IMR-90 (cell line): ENCODE results near the gene TSSC4. TPM values are rescaled to one million over a fixed set of nuclear protein-coding genes. Genes with fewer than 3 reads are reported as not detected.

Experiments
- ATAC-seq: fragments of 200-7000 bp; cut with Tn5 transposase; 2 replicates; pipeline ENCODE4 v1.9.1; 2020; ENCODE audit warnings: low read depth, mild to moderate bottlenecking, moderate library complexity
- BruUV-seq: library from RNA; stranded (reverse); fragments of 400-500 nt; replicated peaks from 2 replicates; lab custom pipeline; 2021; lab: Mats Ljungman, UMichigan
- CTCF ChIA-PET: fragments of 300-600 bp; formaldehyde crosslinking; extraction: SDS; loops from one replicate; lab custom pipeline; 2021; ENCODE audit warnings: antibody characterized with exemption; lab: Yijun Ruan, JAX
- POLR2A ChIA-PET: fragments of 300-600 bp; sonication (Branson Sonifier 250); formaldehyde crosslinking; loops from one replicate; lab custom pipeline; 2022; ENCODE audit warnings: antibody characterized with exemption; ENCODE audit not compliant: unreplicated experiment; lab: Charles Lee
- DNase-seq: peaks from one replicate; pipeline ENCODE4 v3.0.0; 2013
- H2AFZ ChIP-seq: replicated peaks from 2 replicates; pipeline ENCODE3; 2013; ENCODE audit warnings: low read length, mild to moderate bottlenecking; ENCODE audit not compliant: poor library complexity
- H2AK5ac ChIP-seq: 2 replicates; pipeline ENCODE4 v1.6.1; 2013; ENCODE audit warnings: low read depth, low read length, inconsistent platforms
- H2AK9ac ChIP-seq: replicated peaks from 2 replicates; pipeline ENCODE3; 2013; ENCODE audit warnings: mild to moderate bottlenecking, low read depth, low read length, moderate library complexity; ENCODE audit not compliant: poor library complexity
- H2BK120ac ChIP-seq: 2 replicates; pipeline ENCODE4 v1.6.1; 2013; ENCODE audit warnings: low read depth, low read length, inconsistent platforms
- H2BK15ac ChIP-seq: 3 replicates; pipeline ENCODE4 v1.6.1; 2013; ENCODE audit warnings: low read depth, low read length, inconsistent platforms
- H2BK20ac ChIP-seq: 2 replicates; pipeline ENCODE4 v1.6.1; 2013; ENCODE audit warnings: low read depth, mild to moderate bottlenecking, inconsistent platforms, low read length, moderate library complexity
- H2BK5ac ChIP-seq: 2 replicates; pipeline ENCODE4 v1.6.1; 2013; ENCODE audit warnings: mild to moderate bottlenecking, low read depth, low read length, inconsistent platforms; ENCODE audit not compliant: poor library complexity, severe bottlenecking
- H3K14ac ChIP-seq: replicated peaks from 2 replicates; pipeline ENCODE4 v1.6.1; 2013; ENCODE audit warnings: low read depth, low read length, inconsistent platforms
- H3K18ac ChIP-seq: 2 replicates; pipeline ENCODE4 v1.6.1; 2013; ENCODE audit warnings: low read depth, low read length, control low read depth
- H3K23ac ChIP-seq: 2 replicates; pipeline ENCODE4 v1.6.1; 2013; ENCODE audit warnings: low read depth, low read length, inconsistent platforms
- H3K27ac ChIP-seq: 2 replicates; pipeline ENCODE4 v1.5.1; 2013; ENCODE audit warnings: mild to moderate bottlenecking, control low read depth, low read length; ENCODE audit not compliant: insufficient read depth
- H3K27me3 ChIP-seq: 2 replicates; pipeline ENCODE4 v1.6.1; 2013; ENCODE audit warnings: low read length; ENCODE audit not compliant: control insufficient read depth, insufficient read depth
- H3K36me3 ChIP-seq: 2 replicates; pipeline ENCODE4 v1.6.1; 2013; ENCODE audit warnings: low read length, mixed read lengths; ENCODE audit not compliant: control insufficient read depth, insufficient read depth
- H3K4ac ChIP-seq: 2 replicates; pipeline ENCODE4 v1.6.1; 2013; ENCODE audit warnings: low read depth, low read length, inconsistent platforms
- H3K4me1 ChIP-seq: 2 replicates; pipeline ENCODE4 v1.6.1; 2013; ENCODE audit warnings: low read length, mixed read lengths; ENCODE audit not compliant: control insufficient read depth, insufficient read depth
- H3K4me2 ChIP-seq: 2 replicates; pipeline ENCODE4 v1.6.1; 2013; ENCODE audit warnings: low read depth, mild to moderate bottlenecking, control low read depth, low read length, moderate library complexity
- H3K4me3 ChIP-seq: 2 replicates; pipeline ENCODE4 v1.5.1; 2013; ENCODE audit warnings: low read depth, mild to moderate bottlenecking, control low read depth, low read length, moderate library complexity; ENCODE audit not compliant: insufficient read depth
- H3K56ac ChIP-seq: 2 replicates; pipeline ENCODE4 v1.6.1; 2013; ENCODE audit warnings: low read length, inconsistent platforms; ENCODE audit not compliant: insufficient read depth; ENCODE audit errors: extremely low read depth
- H3K79me1 ChIP-seq, 2 experiments: 2 replicates each; pipeline ENCODE4 v1.6.1; 2013; ENCODE audit warnings: low read length in 2 of 2, inconsistent platforms in 1 of 2, low read depth in 1 of 2
- H3K9ac ChIP-seq: 2 replicates; pipeline ENCODE4 v1.6.1; 2013; ENCODE audit warnings: low read depth, low read length, control low read depth
- H3K9me1 ChIP-seq: 2 replicates; pipeline ENCODE4 v1.6.1; 2013; ENCODE audit warnings: low read length, inconsistent platforms; ENCODE audit not compliant: insufficient read depth
- H3K9me3 ChIP-seq: 2 replicates; pipeline ENCODE4 v1.6.1; 2013; ENCODE audit warnings: low read length; ENCODE audit not compliant: control insufficient read depth, insufficient read depth
- H4K20me1 ChIP-seq: 2 replicates; pipeline ENCODE4 v1.6.1; 2013; ENCODE audit warnings: low read length, inconsistent platforms; ENCODE audit not compliant: insufficient read depth
- H4K5ac ChIP-seq: 2 replicates; pipeline ENCODE4 v1.6.1; 2013; ENCODE audit warnings: mild to moderate bottlenecking, low read depth, low read length, control low read depth
- H4K8ac ChIP-seq, 2 experiments: 2 replicates each; pipeline ENCODE4 v1.6.1; 2013; ENCODE audit warnings: low read depth in 2 of 2, low read length in 2 of 2, control low read depth in 1 of 2, inconsistent platforms in 1 of 2
- H4K91ac ChIP-seq: 2 replicates; pipeline ENCODE4 v1.6.1; 2013; ENCODE audit warnings: low read depth, low read length, inconsistent platforms; ENCODE audit not compliant: insufficient read depth
- BHLHE40 ChIP-seq: fragments of 150-350 bp; IDR thresholded peaks from 2 replicates; pipeline ENCODE4 v1.6.1; 2016; ENCODE audit warnings: mild to moderate bottlenecking, low read depth, low read length
- CEBPB ChIP-seq: IDR thresholded peaks from 2 replicates; pipeline ENCODE4 v1.6.1; 2012; ENCODE audit warnings: low read depth, low read length, improper control_type of control experiment
- CHD1 ChIP-seq: IDR thresholded peaks from 2 replicates; pipeline ENCODE4 v1.6.1; 2012; ENCODE audit warnings: low read depth, low read length, improper control_type of control experiment
- CTCF ChIP-seq: conservative IDR thresholded peaks from 2 replicates; pipeline ENCODE4 v1.5.1; 2012; ENCODE audit warnings: mild to moderate bottlenecking, low read depth, low read length, improper control_type of control experiment
- ELK1 ChIP-seq: fragments of 150-350 bp; IDR thresholded peaks from 2 replicates; pipeline ENCODE4 v1.6.1; 2016; ENCODE audit warnings: low read depth, mild to moderate bottlenecking, low read length, moderate library complexity, borderline replicate concordance
- FOS ChIP-seq: fragments of 150-350 bp; IDR thresholded peaks from 2 replicates; pipeline ENCODE4 v1.6.1; 2016; ENCODE audit warnings: low read depth, low read length
- MAFK ChIP-seq: IDR thresholded peaks from 2 replicates; pipeline ENCODE4 v1.6.1; 2012; ENCODE audit warnings: low read depth, low read length, improper control_type of control experiment
- MAZ ChIP-seq: IDR thresholded peaks from 2 replicates; pipeline ENCODE4 v1.6.1; 2012; ENCODE audit warnings: low read depth, mild to moderate bottlenecking, low read length, improper control_type of control experiment, moderate library complexity, borderline replicate concordance
- NFE2L2 ChIP-seq: fragments of 150-350 bp; IDR thresholded peaks from 2 replicates; pipeline ENCODE4 v1.6.1; 2016; ENCODE audit warnings: low read depth, mild to moderate bottlenecking, low read length
- RAD21 ChIP-seq: IDR thresholded peaks from 2 replicates; pipeline ENCODE4 v1.6.1; 2012; ENCODE audit warnings: low read length, improper control_type of control experiment
- RCOR1 ChIP-seq: IDR thresholded peaks from 2 replicates; pipeline ENCODE4 v1.6.1; 2012; ENCODE audit warnings: mild to moderate bottlenecking, low read length, improper control_type of control experiment; ENCODE audit not compliant: insufficient replicate concordance
- RFX5 ChIP-seq: IDR thresholded peaks from 2 replicates; pipeline ENCODE4 v1.8.0; 2012; ENCODE audit warnings: low read depth, mild to moderate bottlenecking, low read length, moderate library complexity
- SMC3 ChIP-seq: fragments of 150-350 bp; IDR thresholded peaks from 2 replicates; pipeline ENCODE4 v1.6.1; 2016; ENCODE audit warnings: low read depth, mild to moderate bottlenecking, antibody characterized with exemption, low read length, moderate library complexity
- WGBS, 2 experiments: methylation state at CpG; one replicate each; pipeline versions ENCODE4 v1.1.5 to v1.1.7; 2013; ENCODE audit warnings: missing lambda C conversion rate in 2 of 2; ENCODE audit not compliant: insufficient read length in 1 of 2; ENCODE audit errors: extremely low coverage in 2 of 2; 5-methylcytosine and 5-hydroxymethylcytosine counted together
- dilution Hi-C: fragments of 300-500 bp; cut with HindIII; formaldehyde crosslinking; loops from one replicate; pipeline ENCODE4 v1.14.3; 2018; ENCODE audit warnings: low sequenced_read_pairs; ENCODE audit not compliant: unreplicated experiment
- in situ Hi-C: fragments of 300-500 bp; cut with MboI; formaldehyde crosslinking; loops from 3 replicates; pipeline ENCODE4 v1.14.3; 2019; ENCODE audit warnings: low sequenced_read_pairs, inconsistent platforms, mixed read lengths
- intact Hi-C: fragments of 100-400 bp; cut with micrococcal nuclease; formaldehyde crosslinking; loops from 2 replicates; pipeline ENCODE4 v1.10.0; 2022
- polyA plus RNA-seq, 3 experiments: library from polyadenylated mRNA; depleted of rRNA; stranded (reverse); fragments of >200 nt; gene quantifications; 2 replicates each; pipeline ENCODE4 v1.2.3, GENCODE V29; 2012; ENCODE audit warnings: low replicate concordance in 1 of 3
- total RNA-seq: library from RNA; depleted of rRNA; stranded (reverse); fragments of >200 nt; gene quantifications from 2 replicates; pipeline ENCODE4 v1.2.3, GENCODE V29; 2012

Gene TSSC4
- total and polyA plus RNA-seq, 2 of the 4 experiments (the other 2 are of a cell fraction), result 34.9 to 40.0 TPM

- DNase-seq, result no peak
- Histone ChIP-seq H3K18ac (no peak overlapping the region), H2BK5ac (no peak overlapping the region), H3K4me2 (no peak overlapping the region), H2AFZ (no peak overlapping the region), H3K4me1 (no peaks in the 10 kb centered on the region), H4K8ac (no peak overlapping the region), H3K23ac (no peak overlapping the region), H3K4ac (no peak overlapping the region), H2AK9ac (no peak overlapping the region), H2AK5ac (no peak overlapping the region), H3K9me3 (no peaks in the 10 kb centered on the region), H2BK15ac (no peak overlapping the region), H3K9ac (no peak overlapping the region), H2BK20ac (no peak overlapping the region), H4K20me1 (0 out of 2 replicates have a peak, but pooled peaks cover 6% of the 10 kb centered on the region), H2BK120ac (no peak overlapping the region), H3K4me3 (no peak overlapping the region), H4K5ac (no peak overlapping the region), H4K91ac (no peak overlapping the region), H3K27me3 (peaks cover 5% of the 10 kb centered on the region; the same call in 1 of the 2 replicates), H3K56ac (no peak overlapping the region), H3K14ac (no peak overlapping the region), H3K27ac (no peak overlapping the region), H3K9me1 (no peaks in the 10 kb centered on the region; the same call in 1 of the 2 replicates), H3K79me1 (no peaks in the 10 kb centered on the region), H3K36me3 (no peaks in the 10 kb centered on the region)
- POLR2A ChIA-PET, result no interaction called here
- dilution Hi-C loops (no loop called here), intact Hi-C loops (no loop called here), in situ Hi-C loops (no loop called here)
- CTCF ChIA-PET, result no interaction called here
- WGBS, 2 experiments, result 100% methylated on average over 2 of the region's 7 CpGs; no CpG with 5 or more reads in 1 of the 2 experiments
- TF ChIP-seq NFE2L2 (no peak), FOS (no peak), CHD1 (no peak), CEBPB (no peak), MAFK (no peak), RFX5 (no peak), SMC3 (no peak), ELK1 (no peak), RCOR1 (no peak), CTCF (no peak), BHLHE40 (no peak), RAD21 (no peak), MAZ (no peak)
- no peak for ATAC-seq
- no TSS peak for BruUV-seq
Observed at GRCh38 chr11:2362414-2362813, 38.1 kb upstream of the TSSC4 start.
